ENCODE measurements around the gene LGR4. TPM values are rescaled to one million over a fixed set of nuclear protein-coding genes. Genes with fewer than 3 reads are reported as not detected.

The LGR4 gene
- total RNA-seq, 1 experiment from 2014 or later, result 7.1 TPM

DNA sequence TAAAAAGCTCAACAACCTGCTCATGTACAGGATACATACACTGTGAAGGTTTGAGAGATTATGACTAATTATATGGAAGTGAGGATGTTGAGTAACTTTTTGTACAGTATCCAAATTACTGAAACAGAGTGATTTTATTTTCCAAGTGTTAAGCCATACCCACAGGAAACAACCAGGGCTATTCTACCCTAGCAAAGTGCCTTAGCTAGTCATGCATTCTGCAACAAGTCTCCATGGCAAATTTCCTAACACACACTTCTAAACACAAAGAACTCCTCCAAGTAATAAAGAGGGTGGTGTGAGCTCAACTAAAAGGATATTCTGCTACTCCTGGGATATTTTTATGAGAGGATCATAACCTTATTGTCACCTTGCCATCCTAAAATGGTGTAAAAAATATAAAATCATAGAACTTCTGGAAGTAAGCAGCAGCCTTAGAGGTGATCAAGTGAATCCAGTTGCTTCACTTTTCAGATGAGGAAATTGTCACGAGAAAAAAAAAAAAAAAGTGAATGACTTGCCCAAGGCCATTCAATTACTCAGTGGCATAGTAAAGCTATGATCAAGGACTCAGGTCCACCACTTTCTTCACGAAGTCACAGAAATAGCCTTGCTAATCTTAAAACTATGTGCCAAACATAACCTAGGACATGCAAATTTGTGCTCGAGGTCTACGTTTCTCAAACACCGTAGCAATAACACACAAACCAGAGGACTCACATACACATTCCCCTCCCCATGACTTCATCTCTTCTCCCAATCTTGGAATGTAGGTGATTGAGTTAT lies 4.2 kb downstream of the LGR4 start:
- POLR2A ChIA-PET, result no interaction called here
- H3K9ac ChIP-seq (ENCODE audit: low read length), result no peak overlapping the region
- H4K20me1 ChIP-seq (ENCODE audit: insufficient read depth), result no peaks in the 10 kb centered on the region
- no peaks in the 10 kb centered on the region for H3K27me3 ChIP-seq (ENCODE audit: insufficient read depth, low read length)
- intact Hi-C loops (cut with micrococcal nuclease), result no loop called here
- CTCF ChIA-PET, result no interaction called here
- no peak overlapping the region for H3K4me3 ChIP-seq (replicated peaks in 1 of 2; ENCODE audit: low read depth in 1 of 2, low read length in 2 of 2)
- no TSS peak for BruUV-seq (replicated peaks)
- H3K27ac ChIP-seq (ENCODE audit: low read depth, low read length), result no peak overlapping the region
- RAD21 ChIA-PET (ENCODE audit: low non-redundant PET in 1 of 2, low total read pairs in 2 of 2, uncharacterized antibody in 2 of 2, unreplicated experiment in 2 of 2), result no interaction called here
- H2AFZ ChIP-seq (ENCODE audit: low read depth, low read length, poor library complexity, severe bottlenecking), result no peak overlapping the region
- peaks cover 7 to 25% of the 10 kb centered on the region in 2 experiments; a peak in 3 of 4 replicates for H3K4me1 ChIP-seq (ENCODE audit: control insufficient read depth in 1 of 2, insufficient read depth in 2 of 2, low read length in 2 of 2)
- TF ChIP-seq POLR2A (IDR thresholded peaks at IDR 0.05; ENCODE audit: borderline replicate concordance, extremely low read depth, insufficient read depth, insufficient read length) (no peak), ELF1 (IDR thresholded peaks at IDR 0.05; ENCODE audit: borderline replicate concordance, low read depth) (no peak), CBX3 (IDR thresholded peaks at IDR 0.05; ENCODE audit: low read depth) (no peak), YY1 (IDR thresholded peaks at IDR 0.05; ENCODE audit: extremely low read depth, insufficient replicate concordance, low read depth, low read length) (no peak), TCF7L2 (IDR thresholded peaks at IDR 0.05; ENCODE audit: borderline replicate concordance, extremely low read depth, insufficient read depth, insufficient read length) (no peak), JUND (IDR thresholded peaks at IDR 0.05) (no peak), ZFX (IDR thresholded peaks at IDR 0.05) (no peak), SRF (IDR thresholded peaks at IDR 0.05; ENCODE audit: low read depth) (no peak), FOSL1 (IDR thresholded peaks at IDR 0.05; ENCODE audit: low read depth) (no peak), EGR1 (IDR thresholded peaks at IDR 0.05; ENCODE audit: low read depth) (no peak), ZNF274 (IDR thresholded peaks at IDR 0.05; ENCODE audit: low read depth, low read length) (no peak)
- TF ChIP-seq, protein P1, sequence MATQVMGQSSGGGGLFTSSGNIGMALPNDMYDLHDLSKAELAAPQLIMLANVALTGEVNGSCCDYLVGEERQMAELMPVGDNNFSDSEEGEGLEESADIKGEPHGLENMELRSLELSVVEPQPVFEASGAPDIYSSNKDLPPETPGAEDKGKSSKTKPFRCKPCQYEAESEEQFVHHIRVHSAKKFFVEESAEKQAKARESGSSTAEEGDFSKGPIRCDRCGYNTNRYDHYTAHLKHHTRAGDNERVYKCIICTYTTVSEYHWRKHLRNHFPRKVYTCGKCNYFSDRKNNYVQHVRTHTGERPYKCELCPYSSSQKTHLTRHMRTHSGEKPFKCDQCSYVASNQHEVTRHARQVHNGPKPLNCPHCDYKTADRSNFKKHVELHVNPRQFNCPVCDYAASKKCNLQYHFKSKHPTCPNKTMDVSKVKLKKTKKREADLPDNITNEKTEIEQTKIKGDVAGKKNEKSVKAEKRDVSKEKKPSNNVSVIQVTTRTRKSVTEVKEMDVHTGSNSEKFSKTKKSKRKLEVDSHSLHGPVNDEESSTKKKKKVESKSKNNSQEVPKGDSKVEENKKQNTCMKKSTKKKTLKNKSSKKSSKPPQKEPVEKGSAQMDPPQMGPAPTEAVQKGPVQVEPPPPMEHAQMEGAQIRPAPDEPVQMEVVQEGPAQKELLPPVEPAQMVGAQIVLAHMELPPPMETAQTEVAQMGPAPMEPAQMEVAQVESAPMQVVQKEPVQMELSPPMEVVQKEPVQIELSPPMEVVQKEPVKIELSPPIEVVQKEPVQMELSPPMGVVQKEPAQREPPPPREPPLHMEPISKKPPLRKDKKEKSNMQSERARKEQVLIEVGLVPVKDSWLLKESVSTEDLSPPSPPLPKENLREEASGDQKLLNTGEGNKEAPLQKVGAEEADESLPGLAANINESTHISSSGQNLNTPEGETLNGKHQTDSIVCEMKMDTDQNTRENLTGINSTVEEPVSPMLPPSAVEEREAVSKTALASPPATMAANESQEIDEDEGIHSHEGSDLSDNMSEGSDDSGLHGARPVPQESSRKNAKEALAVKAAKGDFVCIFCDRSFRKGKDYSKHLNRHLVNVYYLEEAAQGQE (IDR thresholded peaks at IDR 0.05; ENCODE audit: low read depth), result no peak
- DNase-seq (ENCODE audit: low read depth, low spot score) (no peak), ATAC-seq (no peak)
- no peaks in the 10 kb centered on the region for H3K79me2 ChIP-seq (ENCODE audit: insufficient read depth, low read length)
- no peaks in the 10 kb centered on the region for H3K36me3 ChIP-seq (ENCODE audit: control insufficient read depth in 1 of 2, insufficient read depth in 2 of 2, low read length in 2 of 2)
- H3K4me2 ChIP-seq (ENCODE audit: low read length), result no peak overlapping the region
- H3K9me2 ChIP-seq (ENCODE audit: insufficient read depth), result no peaks in the 10 kb centered on the region
- no peaks in the 10 kb centered on the region for H3K9me3 ChIP-seq (ENCODE audit: control insufficient read depth in 1 of 2, insufficient read depth in 1 of 2, low read depth in 1 of 2, low read length in 2 of 2)
